H1 (cell line): ENCODE results near the gene CDK5RAP2. TPM values are rescaled to one million over a fixed set of nuclear protein-coding genes. Genes with fewer than 3 reads are reported as not detected.

Experiments used
- CTCF ChIA-PET: fragments of 300-600 bp; sonication (Branson Sonifier 250); formaldehyde crosslinking; loops from one replicate; lab custom pipeline; 2021; ENCODE audit not compliant: partially characterized antibody; lab: Charles Lee
- POLR2A ChIA-PET: fragments of 300-600 bp; sonication (Branson Sonifier 250); formaldehyde crosslinking; loops from one replicate; lab custom pipeline; 2021; ENCODE audit warnings: inconsistent platforms; ENCODE audit not compliant: partially characterized antibody; lab: Charles Lee
- DNase-seq, 2 experiments: peaks; one replicate each; pipeline versions ENCODE4 v3.0.0 to v3.0.0-alpha.2; 2010 to 2022; ENCODE audit warnings: low spot score in 2 of 2, low read depth in 1 of 2, mixed read lengths in 1 of 2
- FAIRE-seq: peaks from 2 replicates; lab custom pipeline; 2011; peaks lifted over from hg19 to GRCh38; lab: Jason Lieb, UNC
- H2AFZ ChIP-seq: 2 replicates; pipeline ENCODE4 v1.8.1; 2012; ENCODE audit warnings: low read length, inconsistent platforms
- H2AK5ac ChIP-seq: 2 replicates; pipeline ENCODE4 v1.6.1; 2013; ENCODE audit warnings: low read depth, low read length
- H2BK120ac ChIP-seq: replicated peaks from 2 replicates; pipeline ENCODE3; 2013; ENCODE audit warnings: low read depth, low read length, inconsistent platforms
- H2BK12ac ChIP-seq: 2 replicates; pipeline ENCODE4 v1.6.1; 2013; ENCODE audit warnings: low read depth, low read length
- H2BK15ac ChIP-seq: 2 replicates; pipeline ENCODE4 v1.6.1; 2013; ENCODE audit warnings: low read length
- H2BK20ac ChIP-seq: 2 replicates; pipeline ENCODE4 v1.6.1; 2013; ENCODE audit warnings: low read length
- H2BK5ac ChIP-seq: 2 replicates; pipeline ENCODE4 v1.6.1; 2013; ENCODE audit warnings: low read depth, low read length
- H3K14ac ChIP-seq: 2 replicates; pipeline ENCODE4 v1.6.1; 2013; ENCODE audit warnings: inconsistent platforms; ENCODE audit not compliant: insufficient read length
- H3K18ac ChIP-seq: 2 replicates; pipeline ENCODE4 v1.6.1; 2013; ENCODE audit warnings: low read length; ENCODE audit errors: extremely low read depth
- H3K23ac ChIP-seq: 2 replicates; pipeline ENCODE4 v1.6.1; 2013; ENCODE audit warnings: inconsistent platforms; ENCODE audit not compliant: insufficient read length
- H3K23me2 ChIP-seq: 2 replicates; pipeline ENCODE4 v1.6.1; 2013; ENCODE audit warnings: low read depth, low read length
- H3K27ac ChIP-seq: 2 replicates; pipeline ENCODE4 v1.6.1; 2011; ENCODE audit warnings: low read depth, low read length, inconsistent platforms
- H3K27me3 ChIP-seq, 4 experiments: replicated peaks in 1 of 4; 1 replicate in 1 of 4; 2 replicates in 3 of 4; pipeline versions ENCODE4 v1.6.1 to v1.8.1; 2011 to 2013; ENCODE audit warnings: low read length in 3 of 4, mild to moderate bottlenecking in 3 of 4, inconsistent platforms in 2 of 4, mixed read lengths in 2 of 4, moderate library complexity in 1 of 4; ENCODE audit not compliant: control insufficient read depth in 3 of 4, insufficient read depth in 3 of 4; ENCODE audit errors: extremely low read depth in 1 of 4
- H3K36me3 ChIP-seq, 4 experiments: 2 replicates each; pipeline versions ENCODE4 v1.6.1 to v1.8.1; 2011 to 2013; ENCODE audit warnings: mild to moderate bottlenecking in 4 of 4, low read length in 3 of 4, moderate library complexity in 2 of 4, control low read depth in 1 of 4, inconsistent platforms in 1 of 4; ENCODE audit not compliant: insufficient read depth in 4 of 4, control insufficient read depth in 2 of 4
- H3K4ac ChIP-seq: replicated peaks from 2 replicates; pipeline ENCODE3; 2013; ENCODE audit warnings: low read length, low read depth, mixed read lengths, inconsistent platforms; ENCODE audit not compliant: insufficient read length
- H3K4me1 ChIP-seq, 4 experiments: replicated peaks in 1 of 4; 1 replicate in 1 of 4; 2 replicates in 3 of 4; pipeline versions ENCODE4 v1.6.1 to v1.8.1; 2011 to 2013; ENCODE audit warnings: low read length in 3 of 4, inconsistent platforms in 2 of 4, mixed read lengths in 1 of 4; ENCODE audit not compliant: insufficient read depth in 4 of 4, control insufficient read depth in 3 of 4
- H3K4me2 ChIP-seq, 2 experiments: 2 replicates each; pipeline versions ENCODE4 v1.6.1 to v1.8.1; 2011 to 2013; ENCODE audit warnings: low read depth in 2 of 2, low read length in 2 of 2, control low read depth in 1 of 2, inconsistent platforms in 1 of 2, mild to moderate bottlenecking in 1 of 2; ENCODE audit not compliant: insufficient read depth in 1 of 2
- H3K4me3 ChIP-seq, 4 experiments: fragments of 200-600, 300-600 bp in 1 of 4; sonication (generic), shearing (Covaris generic), sonication (Bioruptor Twin) in 1 of 4; 2 replicates each; pipeline versions ENCODE4 v1.5.1 to v1.8.1; 2011 to 2016; ENCODE audit warnings: low read length in 4 of 4, low read depth in 3 of 4, control low read depth in 2 of 4, inconsistent platforms in 2 of 4, mild to moderate bottlenecking in 2 of 4, mixed read lengths in 1 of 4, moderate library complexity in 1 of 4; ENCODE audit not compliant: insufficient read depth in 2 of 4; ENCODE audit errors: extremely low read depth in 1 of 4
- H3K56ac ChIP-seq: replicated peaks from 2 replicates; pipeline ENCODE3; 2013; ENCODE audit warnings: low read depth, mild to moderate bottlenecking, mixed read lengths, low read length, inconsistent platforms; ENCODE audit not compliant: insufficient read length
- H3K79me1 ChIP-seq: 2 replicates; pipeline ENCODE4 v1.6.1; 2013; ENCODE audit warnings: low read depth, low read length, control low read depth
- H3K79me2 ChIP-seq, 2 experiments: 2 replicates each; pipeline versions ENCODE4 v1.6.1 to v1.8.1; 2012 to 2013; ENCODE audit warnings: low read length in 2 of 2, mild to moderate bottlenecking in 2 of 2, inconsistent platforms in 1 of 2; ENCODE audit not compliant: insufficient read depth in 2 of 2, control insufficient read depth in 1 of 2
- H3K9ac ChIP-seq, 4 experiments: replicated peaks in 1 of 4; 1 replicate in 1 of 4; 2 replicates in 3 of 4; pipeline versions ENCODE4 v1.6.1 to v1.8.1; 2011 to 2013; ENCODE audit warnings: low read depth in 3 of 4, low read length in 3 of 4, control low read depth in 2 of 4, mild to moderate bottlenecking in 2 of 4, moderate library complexity in 2 of 4, inconsistent platforms in 1 of 4; ENCODE audit errors: extremely low read depth in 1 of 4
- H3K9me3 ChIP-seq, 2 experiments: 2 replicates each; pipeline versions ENCODE4 v1.6.1 to v1.8.1; 2012 to 2013; ENCODE audit warnings: mild to moderate bottlenecking in 2 of 2, moderate library complexity in 2 of 2, control low read depth in 1 of 2, inconsistent platforms in 1 of 2, low read depth in 1 of 2, low read length in 1 of 2, mixed read lengths in 1 of 2; ENCODE audit not compliant: insufficient read depth in 2 of 2
- H4K20me1 ChIP-seq, 2 experiments: replicated peaks in 1 of 2; 2 replicates each; pipeline versions ENCODE3 to v1.8.1; 2011 to 2013; ENCODE audit warnings: inconsistent platforms in 2 of 2, low read length in 2 of 2, mild to moderate bottlenecking in 1 of 2; ENCODE audit not compliant: insufficient read depth in 2 of 2, control insufficient read depth in 1 of 2
- H4K5ac ChIP-seq: 2 replicates; pipeline ENCODE4 v1.6.1; 2013; ENCODE audit warnings: low read length, low read depth, mixed read lengths, inconsistent platforms; ENCODE audit not compliant: insufficient read length
- H4K8ac ChIP-seq: 2 replicates; pipeline ENCODE4 v1.8.0; 2013; ENCODE audit warnings: mild to moderate bottlenecking, moderate library complexity, low read length, inconsistent platforms; ENCODE audit not compliant: insufficient read depth; ENCODE audit errors: extremely low read depth
- H4K91ac ChIP-seq: replicated peaks from 2 replicates; pipeline ENCODE3; 2013; ENCODE audit warnings: low read length, mixed read lengths, inconsistent platforms; ENCODE audit not compliant: insufficient read length
- CBX5 ChIP-seq: fragments of 300-800, 300-1000 bp; sonication (generic); IDR thresholded peaks from 2 replicates; pipeline ENCODE4 v1.7.1; 2016; ENCODE audit warnings: antibody characterized with exemption, low read length, low read depth
- CBX8 ChIP-seq: fragments of 300-800, 300-1000 bp; sonication (generic); IDR thresholded peaks from 2 replicates; pipeline ENCODE4 v1.7.1; 2016; ENCODE audit warnings: low read depth, low read length, borderline replicate concordance
- EP300 ChIP-seq, 2 experiments: IDR thresholded peaks; 1 replicate in 1 of 2; 2 replicates in 1 of 2; pipeline ENCODE4 v1.6.1; 2011 to 2012; ENCODE audit warnings: low read depth in 2 of 2, low read length in 2 of 2, mild to moderate bottlenecking in 2 of 2, borderline replicate concordance in 1 of 2, inconsistent platforms in 1 of 2, moderate library complexity in 1 of 2
- GABPA ChIP-seq: IDR thresholded peaks from 2 replicates; pipeline ENCODE4 v1.6.1; 2011; ENCODE audit warnings: mild to moderate bottlenecking, low read length, moderate library complexity, borderline replicate concordance; ENCODE audit not compliant: insufficient read depth
- KDM4A ChIP-seq: IDR thresholded peaks from one replicate; pipeline ENCODE4 v1.7.1; 2012; ENCODE audit warnings: low read depth, mild to moderate bottlenecking, moderate library complexity, low read length, inconsistent platforms; ENCODE audit not compliant: severe bottlenecking
- PHF8 ChIP-seq: fragments of 200-600 bp; sonication (generic); conservative IDR thresholded peaks from 2 replicates; pipeline ENCODE4 v1.7.1; 2012; ENCODE audit warnings: low read depth, mild to moderate bottlenecking, inconsistent platforms, low read length, moderate library complexity
- TAF1 ChIP-seq: IDR thresholded peaks from 2 replicates; pipeline ENCODE4 v1.6.1; 2011; ENCODE audit warnings: mild to moderate bottlenecking, low read depth, low read length
- TBP ChIP-seq: IDR thresholded peaks from 2 replicates; pipeline ENCODE4 v1.6.1; 2011; ENCODE audit warnings: low read depth, low read length, improper control_type of control experiment
- YY1 ChIP-seq: IDR thresholded peaks from 2 replicates; pipeline ENCODE4 v1.6.1; 2011; ENCODE audit warnings: low read depth, mild to moderate bottlenecking, low read length
- WGBS, 2 experiments: shearing (Covaris generic) in 1 of 2; methylation state at CpG; one replicate each; pipeline versions ENCODE4 v1.1.6 to v1.1.7; 2013 to 2015; ENCODE audit warnings: low lambda C conversion rate in 2 of 2, mixed read lengths in 2 of 2, inconsistent platforms in 1 of 2, low coverage in 1 of 2, missing lambda C conversion rate in 1 of 2; ENCODE audit not compliant: insufficient replicate concordance in 2 of 2, insufficient coverage in 1 of 2, insufficient read length in 1 of 2; ENCODE audit errors: extremely low coverage in 1 of 2, missing lambda C conversion rate in 1 of 2; 5-methylcytosine and 5-hydroxymethylcytosine counted together
- polyA plus RNA-seq, 7 experiments: library from polyadenylated mRNA; depleted of rRNA in 3 of 7; stranded (reverse) in 5 of 7; unstranded in 2 of 7; fragments of >200 nt in 5 of 7; fragments of 200-250 nt in 2 of 7; gene quantifications; 1 replicate in 5 of 7; 2 replicates in 1 of 7; 4 replicates in 1 of 7; pipeline versions ENCODE4 v1.2.1 to v1.2.3, GENCODE V29; 2011 to 2013; ENCODE audit warnings: missing spikeins in 2 of 7, mixed read lengths in 2 of 7
- total RNA-seq: library from RNA; stranded (reverse); fragmentation: NEBNext Ultra II Directional; extraction: Animal tissue kit (Norgen Biotek cat#: 25700); gene quantifications from 2 replicates; pipeline ENCODE4 v1.2.1, GENCODE V29; 2021
- TF ChIP-seq, protein P1 (sequence below): IDR thresholded peaks from 2 replicates; pipeline ENCODE4 v1.6.1; 2012; ENCODE audit warnings: inconsistent platforms
- TF ChIP-seq, protein P2 (sequence below): IDR thresholded peaks from 2 replicates; pipeline ENCODE4 v1.6.1; 2012; ENCODE audit warnings: low read length, inconsistent platforms

CDK5RAP2 gene
- total and polyA plus RNA-seq, 2 of the 8 experiments (the other 6 are each of a cell fraction or from before 2014, with no cell fraction given), result 19.8 to 49.4 TPM

DNA sequence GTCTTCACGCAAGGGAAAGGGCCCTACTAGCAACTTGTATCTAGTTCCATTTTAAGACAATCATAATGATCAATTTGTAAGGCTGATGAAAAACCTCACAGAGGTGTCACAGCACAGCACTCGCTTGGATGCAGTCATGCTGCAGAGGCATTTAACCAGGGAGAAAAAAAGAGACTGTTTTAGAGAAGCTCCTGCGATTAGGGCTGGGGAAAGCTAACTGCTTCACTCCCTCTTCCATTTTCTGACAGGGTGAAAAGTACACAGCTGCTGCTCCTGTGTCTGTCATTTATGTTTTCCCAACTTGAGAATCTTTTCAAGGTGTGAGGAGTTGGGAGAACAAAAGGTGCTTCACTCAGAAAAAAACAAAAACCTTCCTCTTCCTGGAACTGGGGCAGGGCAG, 106.4 kb downstream of the CDK5RAP2 start:
- no peak overlapping the region for H2BK12ac ChIP-seq
- H2AK5ac ChIP-seq, result no peak overlapping the region
- WGBS, 2 experiments, result 90% methylated on average over 3 of the region's 3 CpGs; no CpG with 5 or more reads in 1 of the 2 experiments
- ChIA-PET POLR2A (no interaction called here), CTCF (interaction anchor here (0.8 to 1.5 kb wide), 4 partner anchors 10 to 62 kb away, joined by 3 to 5 read pairs (median 4); no protein-coding TSS in a partner anchor)
- DNase-seq (no peak), FAIRE-seq (no peak)
- no peak overlapping the region for H3K4me3 ChIP-seq
- no peak overlapping the region for H3K56ac ChIP-seq
- peaks cover 0 to 3% of the 10 kb centered on the region in 2 experiments for H4K20me1 ChIP-seq
- no peaks in the 10 kb centered on the region for H3K79me1 ChIP-seq
- no peak overlapping the region for H2AFZ ChIP-seq
- H3K4ac ChIP-seq, result no peak overlapping the region
- no peak overlapping the region for H4K91ac ChIP-seq
- H3K27me3 ChIP-seq, result no peaks in the 10 kb centered on the region
- H3K9ac ChIP-seq, result no peak overlapping the region
- H2BK5ac ChIP-seq, result no peak overlapping the region
- H3K4me2 ChIP-seq, result no peak overlapping the region
- no peak overlapping the region for H2BK20ac ChIP-seq
- H3K79me2 ChIP-seq, result no peaks in the 10 kb centered on the region
- no peaks in the 10 kb centered on the region for H3K23me2 ChIP-seq
- no peaks in the 10 kb centered on the region for H3K9me3 ChIP-seq
- H3K23ac ChIP-seq, result no peak overlapping the region
- H3K18ac ChIP-seq, result no peak overlapping the region
- H3K27ac ChIP-seq, result no peak overlapping the region
- no peaks in the 10 kb centered on the region for H3K4me1 ChIP-seq
- peaks cover 2 to 36% (median 23%) of the 10 kb centered on the region in 4 experiments; a peak in 7 of 8 replicates for H3K36me3 ChIP-seq
- no peak overlapping the region for H2BK15ac ChIP-seq
- H4K5ac ChIP-seq, result no peak overlapping the region
- H3K14ac ChIP-seq, result no peak overlapping the region
- no peak overlapping the region for H4K8ac ChIP-seq
- no peak overlapping the region for H2BK120ac ChIP-seq
- TF ChIP-seq EP300 (IDR thresholded peaks at IDR 0.05; ENCODE audit: borderline replicate concordance in 1 of 2, low read depth in 2 of 2, low read length in 2 of 2) (no peak), CBX8 (no peak), TBP (no peak), CBX5 (no peak), KDM4A (no peak), PHF8 (no peak), TAF1 (no peak), YY1 (no peak), GABPA (no peak)
- TF ChIP-seq, protein P1, sequence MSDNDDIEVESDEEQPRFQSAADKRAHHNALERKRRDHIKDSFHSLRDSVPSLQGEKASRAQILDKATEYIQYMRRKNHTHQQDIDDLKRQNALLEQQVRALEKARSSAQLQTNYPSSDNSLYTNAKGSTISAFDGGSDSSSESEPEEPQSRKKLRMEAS, result no peak
- TF ChIP-seq, protein P2, sequence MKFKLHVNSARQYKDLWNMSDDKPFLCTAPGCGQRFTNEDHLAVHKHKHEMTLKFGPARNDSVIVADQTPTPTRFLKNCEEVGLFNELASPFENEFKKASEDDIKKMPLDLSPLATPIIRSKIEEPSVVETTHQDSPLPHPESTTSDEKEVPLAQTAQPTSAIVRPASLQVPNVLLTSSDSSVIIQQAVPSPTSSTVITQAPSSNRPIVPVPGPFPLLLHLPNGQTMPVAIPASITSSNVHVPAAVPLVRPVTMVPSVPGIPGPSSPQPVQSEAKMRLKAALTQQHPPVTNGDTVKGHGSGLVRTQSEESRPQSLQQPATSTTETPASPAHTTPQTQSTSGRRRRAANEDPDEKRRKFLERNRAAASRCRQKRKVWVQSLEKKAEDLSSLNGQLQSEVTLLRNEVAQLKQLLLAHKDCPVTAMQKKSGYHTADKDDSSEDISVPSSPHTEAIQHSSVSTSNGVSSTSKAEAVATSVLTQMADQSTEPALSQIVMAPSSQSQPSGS, result no peak
